Activated effector memory CD4-positive, alpha-beta T cell treated with Interleukin-2 at 50 U/mL for 16 hours (primary cell): ENCODE measurements around the gene NDUFV2.
A peak's percentile ranks its signal among the peaks of the same experiment; 100 is the strongest.

Source experiments
- DNase-seq: peaks from one replicate; pipeline ENCODE4 v3.0.0-alpha.2; 2020

Gene NDUFV2

DNA sequence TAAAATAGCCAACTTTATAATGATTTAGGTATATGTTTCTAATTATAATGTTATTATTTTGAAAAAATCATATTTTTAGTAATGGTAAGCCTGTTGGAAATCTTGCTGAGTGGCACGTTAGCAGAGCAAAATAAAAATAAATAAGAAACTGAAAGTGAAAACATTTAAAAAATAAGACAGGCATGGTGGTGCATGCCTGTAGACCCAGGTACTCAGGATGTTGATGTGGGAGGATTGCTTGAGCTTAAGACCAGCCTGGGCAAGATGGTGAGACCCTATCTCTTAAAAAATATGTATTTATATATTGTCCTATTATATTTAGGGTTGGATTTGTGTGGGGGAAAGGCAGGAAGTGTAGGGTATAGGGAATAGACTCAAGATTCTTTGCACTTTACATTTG lies 18.3 kb downstream of the NDUFV2 start:
- no peak for DNase-seq

DNA sequence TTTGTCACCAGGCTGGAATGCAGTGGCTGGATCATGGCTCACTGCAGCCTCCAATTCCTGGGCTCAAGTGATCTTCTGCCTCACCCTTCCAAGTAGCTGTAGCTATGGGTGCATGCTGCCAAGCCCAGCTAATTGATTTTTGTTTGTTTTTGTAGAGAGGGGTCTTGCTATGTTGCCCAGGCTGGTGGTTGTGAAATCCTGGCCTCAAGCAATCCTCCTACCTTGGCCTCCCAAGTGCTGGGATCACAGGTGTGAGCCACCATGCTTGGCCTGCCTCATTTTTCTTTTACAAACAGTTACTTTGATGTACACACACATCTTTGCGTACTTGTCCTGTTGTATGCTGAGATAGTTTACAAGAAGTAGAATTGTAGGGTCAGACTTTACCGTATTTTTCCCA lies 21.0 kb downstream of the NDUFV2 start:
- DNase-seq, result no peak

DNA sequence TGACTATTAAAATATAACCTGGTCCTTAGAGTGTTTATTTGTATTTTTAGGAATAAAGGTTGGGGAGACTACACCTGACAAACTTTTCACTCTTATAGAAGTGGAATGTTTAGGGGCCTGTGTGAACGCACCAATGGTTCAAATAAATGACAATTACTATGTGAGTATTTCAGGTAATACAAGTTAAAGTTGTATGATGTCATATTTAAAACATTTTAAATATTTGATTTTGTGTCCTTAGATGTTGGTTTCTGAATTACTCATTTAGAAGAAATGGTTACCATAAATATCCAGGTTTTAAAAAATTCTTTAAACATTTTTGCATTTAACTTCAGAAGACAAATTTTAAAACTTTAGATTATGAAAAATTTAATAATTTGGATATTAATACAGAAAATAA lies 22.3 kb downstream of the NDUFV2 start:
- no peak for DNase-seq

DNA sequence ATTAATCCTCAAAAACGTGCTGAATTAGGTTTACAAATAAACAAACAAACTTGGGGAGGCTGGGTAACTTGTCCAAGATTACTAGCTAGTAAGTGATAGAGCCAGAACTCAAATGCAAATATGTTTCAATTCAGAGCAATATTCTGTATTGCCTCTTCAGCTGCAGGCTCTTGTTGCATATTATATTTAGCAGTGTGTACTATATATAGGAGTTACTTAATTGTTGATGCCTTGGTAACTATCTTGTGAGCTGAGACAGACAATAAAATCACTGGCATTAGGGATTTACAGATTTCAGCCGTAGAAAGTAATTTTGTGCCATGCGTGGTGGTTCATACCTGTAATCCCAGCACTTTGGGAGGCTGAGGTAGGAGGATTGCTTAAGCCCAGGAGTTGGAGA lies 23.8 kb downstream of the NDUFV2 start:
- DNase-seq, result no peak

DNA sequence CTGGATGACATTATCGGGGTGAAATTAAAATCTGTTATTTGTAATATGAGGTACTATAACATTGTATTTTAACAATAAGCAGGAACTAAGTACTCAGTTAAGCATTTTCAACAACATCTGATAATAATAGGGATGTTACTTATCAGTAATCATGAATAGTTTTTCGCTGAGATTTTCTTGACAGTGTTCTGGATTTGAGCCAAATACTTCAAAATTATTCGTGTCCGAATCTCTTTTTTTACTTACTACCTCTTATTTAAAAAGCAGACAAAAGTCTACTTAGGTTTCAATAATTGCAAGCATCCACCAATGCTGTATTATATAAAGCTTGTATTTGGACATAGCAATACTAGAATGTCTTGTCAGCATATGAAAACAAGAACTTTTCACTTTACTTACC lies 27.7 kb downstream of the NDUFV2 start:
- DNase-seq, result no peak

DNA sequence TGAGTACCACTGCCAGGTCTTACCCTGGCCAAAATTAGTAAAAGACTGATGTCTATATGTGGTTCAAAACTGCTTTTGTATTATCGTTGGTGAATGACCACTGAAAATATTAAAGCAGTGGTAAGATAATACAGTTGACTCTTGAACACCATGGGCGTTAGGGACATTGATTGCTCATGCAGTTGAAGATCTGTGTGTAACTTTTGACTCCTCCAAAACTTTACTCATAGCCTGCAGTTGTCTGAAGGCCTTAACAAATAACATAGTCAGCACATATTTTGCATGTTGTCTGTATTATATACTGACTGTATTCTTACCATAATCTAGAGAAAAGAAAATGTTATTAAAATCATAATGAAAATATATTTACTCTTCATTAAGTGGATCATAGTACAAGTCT lies 28.3 kb downstream of the NDUFV2 start:
- DNase-seq, result no peak

DNA sequence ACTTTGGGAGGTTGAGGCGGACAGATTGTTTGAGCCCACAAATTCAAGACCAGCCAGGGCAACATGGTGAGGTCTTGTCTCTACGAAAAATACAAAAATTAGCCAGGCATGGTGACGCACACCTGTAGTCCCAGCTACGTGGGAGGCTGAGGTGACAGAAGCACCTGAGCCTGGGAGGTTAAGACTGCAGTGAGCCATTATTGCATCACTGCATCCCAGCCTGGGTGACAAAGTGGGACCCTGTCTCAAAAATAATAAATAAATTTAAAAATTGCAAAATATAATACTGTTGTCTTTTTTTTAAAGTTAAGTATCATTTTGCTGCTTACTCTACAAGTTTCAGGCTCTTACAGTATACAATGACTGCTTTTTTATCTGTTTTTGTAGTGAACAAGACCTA lies 30.1 kb downstream of the NDUFV2 start:
- DNase-seq, result no peak

DNA sequence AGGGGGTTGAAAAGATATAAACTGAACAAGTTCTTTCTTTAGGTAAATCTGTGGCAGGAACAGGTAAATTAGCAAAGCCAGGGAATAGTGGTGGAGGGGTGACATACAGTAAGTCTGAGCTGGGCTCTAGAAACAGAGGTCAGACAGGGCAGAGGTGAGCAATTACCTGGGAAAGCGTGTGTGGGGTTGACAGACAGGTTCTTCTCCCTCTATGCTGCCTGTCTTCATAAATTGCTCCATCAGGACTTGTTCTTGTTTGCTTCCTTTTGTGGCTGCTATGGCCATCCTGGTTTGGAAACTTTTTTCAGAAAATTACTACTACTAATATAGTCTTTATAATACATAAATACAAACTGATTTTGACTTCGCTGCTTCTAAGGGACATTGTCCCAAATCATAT lies 30.7 kb downstream of the NDUFV2 start:
- DNase-seq, result no peak

DNA sequence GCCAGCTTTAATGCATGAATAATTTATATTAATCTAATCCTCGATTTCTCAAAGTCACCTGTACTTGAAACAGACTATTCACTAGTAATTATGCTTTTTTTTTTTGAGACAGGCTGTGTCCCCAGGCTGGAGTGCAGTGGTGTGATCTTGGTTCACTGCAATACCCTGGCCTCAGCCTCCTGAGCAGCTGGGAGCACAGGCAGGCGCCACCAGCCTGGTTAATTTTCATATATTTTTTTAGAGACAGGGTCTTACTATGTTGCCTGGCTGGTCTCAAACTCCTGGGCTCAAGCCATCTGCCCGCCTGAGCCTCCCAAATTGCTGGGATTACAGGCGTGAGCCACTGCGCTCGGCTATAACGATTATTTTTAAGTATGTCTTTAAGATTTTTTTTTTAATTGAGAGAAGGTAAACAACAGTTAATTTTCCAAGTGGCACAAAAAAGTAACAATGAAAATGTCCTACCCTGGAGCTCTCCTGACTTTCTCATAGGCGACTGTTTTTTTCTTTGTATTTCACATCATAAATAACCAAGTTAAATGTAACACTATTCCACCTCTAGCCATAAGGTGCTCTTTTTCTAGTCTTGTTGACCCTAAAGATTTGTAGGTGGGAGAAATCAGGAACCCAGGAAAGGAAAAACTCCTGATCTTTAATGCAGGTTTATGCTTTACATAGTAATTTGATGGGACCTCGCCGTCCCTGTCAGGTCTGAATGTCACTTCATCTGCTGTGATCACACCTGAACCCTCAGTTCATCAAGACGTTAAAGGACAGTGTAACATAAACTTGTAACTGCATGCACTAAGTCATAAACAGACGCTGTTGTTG lies 32.8 kb downstream of the NDUFV2 start:
- no peak for DNase-seq

DNA sequence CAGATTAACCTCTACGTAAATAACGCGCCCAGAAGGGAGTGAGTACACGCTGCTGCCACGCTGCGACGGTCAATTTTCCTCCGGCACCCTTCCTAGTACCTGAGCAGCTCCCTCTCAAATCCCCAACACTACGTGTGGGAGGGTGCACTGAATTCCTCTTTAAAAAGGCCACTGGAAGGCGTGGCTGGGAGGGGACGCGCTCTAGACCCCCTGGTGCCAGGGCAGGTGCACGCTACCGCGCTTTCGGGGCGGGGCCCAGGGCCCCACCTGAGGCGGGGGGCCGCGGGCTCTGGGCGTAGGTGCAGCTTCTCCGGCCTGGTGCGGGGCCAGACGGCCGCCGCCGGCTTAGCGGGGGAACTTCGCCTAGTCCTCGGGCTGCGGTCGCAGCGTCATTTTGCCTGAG lies 33.4 kb downstream of the NDUFV2 start:
- no peak for DNase-seq

DNA sequence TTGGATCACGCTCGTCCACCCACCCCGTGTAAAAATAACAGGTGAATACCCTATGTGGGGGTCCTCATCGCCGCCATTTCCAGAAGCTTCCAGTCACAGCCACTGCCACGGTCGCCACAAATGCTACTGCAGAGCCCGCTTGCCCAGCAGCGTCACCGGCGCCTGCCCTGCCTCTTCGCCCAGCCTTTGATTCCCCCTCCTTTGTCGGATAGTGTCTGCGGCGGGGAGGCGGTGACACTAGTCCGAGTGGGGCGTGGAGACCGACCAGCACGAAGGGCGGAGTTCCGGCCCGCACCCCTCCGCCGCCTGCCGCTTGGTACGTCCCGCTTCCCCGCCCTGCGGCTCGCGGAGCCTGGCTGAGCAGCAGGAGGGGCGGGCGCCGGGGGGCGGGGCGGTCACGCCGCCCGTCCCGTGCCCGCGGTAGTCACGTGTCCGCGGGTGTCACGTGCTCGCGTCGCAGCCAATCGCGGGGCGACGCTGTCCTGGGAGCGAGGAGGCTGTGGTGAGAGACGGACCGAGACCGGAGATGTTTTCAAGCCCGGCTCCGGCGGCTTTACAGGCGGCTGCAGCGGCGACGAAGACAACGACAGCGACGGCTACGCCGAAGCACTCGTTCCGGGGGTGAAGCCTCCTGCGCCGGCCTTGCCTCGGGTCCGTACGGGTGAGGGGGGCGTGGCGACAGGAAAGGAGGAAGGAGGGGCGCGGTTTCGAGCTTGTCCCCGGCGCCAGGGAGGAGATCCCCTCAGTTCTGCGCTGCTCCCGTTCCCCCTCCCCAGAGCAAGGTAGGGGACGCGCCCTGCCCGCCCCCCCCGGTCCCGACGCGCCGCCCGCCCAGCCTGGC lies 34.0 kb downstream of the NDUFV2 start, which contains the start of gene ANKRD12:
Gene ANKRD12, plus strand, starts transcription at position 467 of the 841 bp plus-strand sequence. CDS start 45,652 bp downstream, outside the sequence.
- DNase-seq, result peak; percentile 99

DNA sequence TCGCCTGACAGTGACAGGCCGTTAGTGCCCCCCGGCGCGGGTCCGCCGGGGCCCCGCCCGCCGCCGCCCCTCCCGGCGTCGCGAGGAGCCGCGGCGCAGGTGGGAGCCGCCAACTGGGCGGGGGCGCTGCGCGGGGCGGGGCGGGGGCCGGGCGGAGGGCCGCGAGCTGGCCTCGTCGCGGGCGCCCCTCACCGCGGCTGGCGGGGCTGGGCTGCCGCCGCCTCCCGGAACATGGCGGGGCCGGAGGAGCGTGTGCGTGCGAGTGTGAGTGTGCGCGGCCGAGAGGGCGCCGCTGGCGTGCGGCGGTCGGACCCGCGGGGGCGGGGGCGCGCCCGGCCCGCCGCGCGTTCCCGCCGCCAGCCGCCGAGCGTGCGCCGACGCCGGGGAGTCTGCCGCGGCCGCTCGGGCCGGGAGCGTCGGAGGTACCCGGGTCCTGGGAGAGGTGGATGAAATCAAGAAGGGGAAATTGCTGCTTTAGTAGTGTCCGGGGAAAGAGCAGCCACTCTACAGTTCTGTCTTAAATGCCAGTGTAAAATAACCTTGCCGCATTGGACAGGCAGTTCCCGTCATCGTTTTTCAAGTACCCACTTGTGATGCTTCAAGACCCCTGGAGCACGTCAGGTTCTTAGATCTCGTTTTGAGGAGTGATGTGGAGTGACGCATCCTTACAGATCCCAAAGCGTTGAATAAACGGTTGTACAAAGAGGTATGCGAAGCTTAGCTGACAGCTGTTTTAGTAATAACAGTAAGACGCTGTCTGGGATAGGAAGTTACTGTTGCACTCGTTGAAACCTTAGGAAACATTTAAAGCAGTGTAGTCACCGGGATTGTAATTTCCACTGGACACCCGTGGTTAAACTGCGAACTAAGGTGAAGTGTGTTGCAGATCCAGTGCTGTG lies 34.9 kb downstream of the NDUFV2 start:
- DNase-seq, result peak; percentile 68

DNA sequence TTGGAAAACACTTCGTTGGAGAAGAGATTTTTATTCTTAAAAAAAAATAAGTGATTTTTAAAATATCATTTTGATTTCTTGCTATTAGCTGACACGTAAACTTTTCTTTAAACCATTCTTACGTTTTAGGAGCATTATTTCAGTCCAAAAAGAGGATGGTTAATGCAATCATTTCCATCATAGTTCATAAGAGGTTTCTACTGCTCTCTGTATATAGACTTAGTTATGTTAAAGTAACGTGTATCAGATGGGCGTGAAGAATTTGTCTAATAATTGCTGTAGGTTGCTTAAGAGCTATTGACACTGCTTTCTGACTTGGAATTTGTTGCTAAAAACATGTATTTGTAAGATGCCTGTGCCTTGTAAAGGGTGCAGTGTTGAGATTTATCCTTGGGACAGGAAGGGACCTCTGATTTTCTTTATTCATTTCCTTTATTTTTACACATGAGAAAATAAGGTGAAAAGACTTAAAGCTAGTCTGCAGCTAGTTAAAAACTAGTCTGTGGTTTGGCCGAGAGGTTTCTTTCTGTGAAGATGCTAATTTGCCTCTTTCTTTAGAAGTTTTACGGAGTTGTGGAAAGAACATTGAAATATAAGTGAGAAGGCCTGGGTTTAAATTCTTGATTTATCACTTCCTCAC lies 37.0 kb downstream of the NDUFV2 start:
- DNase-seq, result no peak

DNA sequence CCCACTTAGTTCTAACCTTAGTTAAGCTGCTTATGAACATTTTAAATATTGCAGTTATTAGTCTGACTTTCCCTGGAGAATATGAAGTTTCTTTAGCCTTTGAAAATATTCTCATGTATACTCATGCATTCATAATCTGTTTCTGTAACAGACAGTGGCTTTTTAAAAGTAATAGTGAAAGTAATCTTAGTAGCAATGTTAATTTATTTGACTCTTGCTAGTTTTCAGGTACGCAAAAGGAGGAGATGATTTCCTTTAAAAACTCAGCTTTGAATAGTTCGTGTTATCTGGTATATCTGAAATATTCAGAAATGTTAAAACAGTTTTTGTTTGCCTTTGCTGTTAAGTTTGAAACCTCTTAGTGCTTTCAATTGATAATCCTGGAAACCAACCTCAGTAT lies 37.9 kb downstream of the NDUFV2 start:
- no peak for DNase-seq

DNA sequence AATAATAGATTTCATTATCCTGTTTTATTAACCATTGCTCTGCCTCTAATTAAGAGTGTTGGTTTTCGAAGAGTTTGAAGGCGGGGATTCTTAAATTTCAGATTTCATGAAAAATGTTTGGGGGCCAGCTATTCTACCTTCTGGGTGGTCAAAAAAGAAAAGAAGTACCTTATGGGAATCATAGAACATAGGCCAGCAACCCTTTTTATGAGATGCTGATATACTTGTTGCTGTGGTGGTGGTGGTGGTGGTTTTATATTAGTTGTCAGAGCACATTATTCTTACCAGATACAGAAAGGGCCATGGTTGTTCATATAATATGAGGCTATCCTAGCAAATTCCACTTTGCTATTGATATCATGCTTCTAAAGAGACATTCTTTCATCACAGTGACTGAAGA lies 38.5 kb downstream of the NDUFV2 start:
- no peak for DNase-seq

DNA sequence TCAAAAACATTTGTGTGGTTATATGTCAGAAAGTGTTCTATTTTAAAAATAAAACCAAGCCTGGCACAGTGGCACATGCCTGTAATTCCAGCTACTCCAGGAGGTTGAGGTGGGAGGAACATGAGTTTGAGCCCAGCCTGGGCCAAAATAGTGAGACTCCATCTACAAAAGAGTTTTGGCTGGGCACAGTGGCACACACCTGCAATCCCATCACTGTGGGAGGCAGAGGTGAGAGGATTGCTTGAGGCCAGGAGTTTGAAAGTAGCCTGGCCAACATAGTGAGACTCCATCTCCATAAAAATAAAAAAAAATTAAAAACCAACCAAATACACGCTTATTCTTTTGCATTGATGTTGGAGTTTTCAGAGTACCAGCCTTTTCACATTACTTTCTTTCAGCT lies 43.7 kb downstream of the NDUFV2 start:
- no peak for DNase-seq

DNA sequence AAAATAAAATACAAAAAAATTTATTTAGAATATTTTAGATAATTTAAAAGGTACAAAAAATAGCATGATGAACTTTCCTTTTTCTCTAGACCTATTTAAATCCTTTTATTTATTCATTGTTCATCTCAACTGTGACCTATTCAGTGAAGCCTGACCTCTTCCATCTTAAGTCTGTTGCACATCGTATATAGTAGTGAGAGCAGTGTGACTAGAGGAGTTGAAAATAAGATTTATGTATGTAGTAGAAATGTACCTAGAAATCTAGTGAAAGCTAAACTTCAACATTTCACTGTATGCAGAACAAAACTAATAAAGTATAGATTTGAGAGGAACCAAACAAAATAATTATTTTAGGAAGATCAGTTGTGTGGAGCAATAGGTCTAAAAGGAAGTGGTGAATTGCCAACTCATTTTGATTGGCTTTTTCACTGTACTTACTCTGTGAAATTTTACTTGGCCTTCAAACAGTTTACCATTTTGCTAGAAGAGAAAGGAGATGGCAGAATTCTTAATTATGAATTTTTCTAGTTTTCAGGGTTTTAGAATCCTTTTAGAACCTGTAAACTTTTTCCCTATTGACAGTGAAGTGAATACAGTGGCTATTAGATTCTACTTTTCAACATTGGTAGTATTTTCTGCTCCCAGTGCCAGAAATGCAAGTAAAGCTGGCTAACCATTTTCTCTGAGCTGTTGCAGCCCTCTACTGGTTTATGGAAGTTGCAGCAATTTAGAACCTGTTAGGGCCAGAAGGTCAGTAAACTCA lies 45.1 kb downstream of the NDUFV2 start:
- DNase-seq, result no peak

DNA sequence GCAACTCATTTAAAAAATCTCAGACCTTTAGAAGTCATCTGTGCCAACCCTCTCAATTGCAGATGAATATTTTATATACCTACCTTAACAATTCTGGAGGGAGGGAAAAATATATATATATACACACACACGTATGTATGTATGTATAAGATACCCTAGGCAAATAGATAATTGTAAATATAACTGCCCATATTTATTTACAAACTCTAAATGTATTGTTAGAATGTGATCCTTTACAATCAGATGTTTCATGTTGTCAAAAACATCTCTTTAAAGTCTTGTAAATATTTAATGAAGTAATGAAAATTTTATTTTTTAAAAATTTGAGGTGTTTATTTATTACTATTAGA lies 45.7 kb downstream of the NDUFV2 start:
- DNase-seq, result no peak

DNA sequence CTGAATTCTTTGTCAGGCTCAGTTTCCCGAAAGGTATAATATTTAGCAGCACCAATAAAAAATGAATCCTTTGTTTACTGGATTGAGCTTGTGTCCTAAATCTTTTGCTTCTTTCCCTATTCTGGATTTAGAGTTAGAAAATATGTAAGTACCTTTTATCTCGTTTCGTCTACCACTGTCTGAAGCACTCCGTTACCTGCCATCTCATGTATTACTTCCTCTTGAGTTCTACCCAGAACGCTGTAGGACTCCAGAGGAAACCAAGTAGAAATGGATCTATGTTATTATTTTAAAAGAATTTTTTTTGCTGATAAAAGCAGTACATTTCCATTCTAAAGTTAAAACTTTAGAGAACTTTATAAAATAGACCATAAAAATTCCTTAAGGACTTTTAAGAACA lies 47.6 kb downstream of the NDUFV2 start:
- DNase-seq, result no peak

DNA sequence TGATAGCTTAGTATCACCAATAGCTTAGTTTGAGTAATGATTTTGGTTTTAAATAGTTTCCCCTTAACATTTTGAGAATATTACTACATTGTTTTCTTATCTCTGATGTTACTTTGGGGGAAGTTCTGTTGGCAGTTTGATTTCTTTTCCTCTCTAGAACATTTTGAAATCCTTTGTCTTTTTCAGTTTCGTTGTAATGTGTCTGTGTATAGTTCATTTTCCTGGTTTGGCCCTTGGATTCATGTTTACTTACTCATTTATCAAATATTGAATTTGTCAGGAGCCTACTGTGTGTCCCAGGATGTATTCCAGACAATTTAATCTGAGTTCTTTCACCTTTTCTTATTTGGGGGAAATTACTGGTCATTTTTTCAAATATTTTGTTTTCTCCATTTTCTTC lies 50.8 kb downstream of the NDUFV2 start:
- no peak for DNase-seq

DNA sequence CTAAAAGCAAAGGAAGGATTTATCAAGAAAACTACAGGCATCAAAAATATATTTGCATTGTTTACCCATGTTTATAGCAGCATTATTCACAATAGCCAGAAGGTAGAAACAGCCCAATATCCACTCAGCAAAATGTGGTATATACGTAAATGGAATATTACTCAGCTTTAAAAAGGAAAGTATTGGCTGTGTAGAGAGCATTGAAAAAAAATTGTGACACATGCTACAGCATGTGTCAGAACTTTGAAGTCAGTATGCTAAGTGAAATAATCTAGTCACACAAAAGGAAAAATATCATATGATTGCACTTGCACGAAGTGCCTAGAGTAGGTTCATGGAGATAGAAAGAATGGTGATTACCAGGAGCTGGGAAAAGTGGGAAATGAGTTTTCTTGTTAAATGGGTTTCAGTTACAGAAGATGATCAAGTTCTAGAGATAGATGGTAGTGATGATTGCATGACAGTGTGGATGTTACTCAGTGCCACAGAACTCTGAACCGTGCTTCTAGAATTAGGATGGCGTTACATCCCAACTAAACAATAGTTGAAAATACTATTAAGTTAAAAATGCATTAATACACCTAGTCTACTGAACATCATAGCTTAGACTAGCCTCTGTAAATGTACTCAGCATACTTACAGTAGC lies 54.2 kb downstream of the NDUFV2 start:
- DNase-seq, result no peak
